Measurements from ENCODE around the gene VEPH1. TPM values are rescaled to one million over a fixed set of nuclear protein-coding genes. Genes with fewer than 3 reads are reported as not detected.

Gene VEPH1
- total RNA-seq, 1 experiment from 2014 or later = 7.7 TPM

- no peak overlapping the region for H4K5ac ChIP-seq (ENCODE audit: insufficient read length, low read depth, low read length)
- H2BK120ac ChIP-seq (ENCODE audit: low read depth, low read length, poor library complexity, severe bottlenecking) = no peak overlapping the region
- Mint-ChIP-seq H3K4me1 (peaks cover 4 to 6% of the 10 kb centered on the region in 2 experiments; a peak in 2 of 4 replicates), H3K36me3 (ENCODE audit: insufficient read depth in 1 of 3, low read depth in 3 of 3) (peaks cover 15 to 23% (median 17%) of the 10 kb centered on the region in 3 experiments), H3K9me3 (peaks cover 14 to 18% of the 10 kb centered on the region in 2 experiments), H3K27me3 (ENCODE audit: low read depth) (no peaks in the 10 kb centered on the region), H3K27ac (no peak overlapping the region), H3K4me3 (no peak overlapping the region)
- no peak overlapping the region for H2BK15ac ChIP-seq (ENCODE audit: low read depth, low read length)
- H3K9me3 ChIP-seq (ENCODE audit: control insufficient read depth, low read depth, low read length) = no peaks in the 10 kb centered on the region
- no peak overlapping the region for H2BK20ac ChIP-seq (ENCODE audit: low read depth, low read length, poor library complexity, severe bottlenecking)
- H3K18ac ChIP-seq (ENCODE audit: insufficient read length, low read depth, low read length) = no peak overlapping the region
- no peaks in the 10 kb centered on the region for H3K79me2 ChIP-seq (ENCODE audit: insufficient read depth, low read length)
- no peak for DNase-seq
- no peak overlapping the region for H3K4ac ChIP-seq (ENCODE audit: low read depth, low read length)
- no peak overlapping the region for H2AK5ac ChIP-seq (ENCODE audit: insufficient read length, low read length)
- no peak overlapping the region for H3K23ac ChIP-seq (ENCODE audit: insufficient read length, low read depth, low read length)
- no peak overlapping the region for H3K4me2 ChIP-seq (ENCODE audit: insufficient read depth, insufficient read length, low read length)
- no peak overlapping the region for H3K9ac ChIP-seq (ENCODE audit: extremely low read depth, insufficient read length, low read length)
- no peak overlapping the region for H4K91ac ChIP-seq (ENCODE audit: insufficient read length, low read depth, low read length)
- H2AFZ ChIP-seq (ENCODE audit: low read length) = no peak overlapping the region
- WGBS (ENCODE audit: extremely low coverage, insufficient read length, low lambda C conversion rate) = no CpG with 5 or more reads among the region's 1 CpG
- no peaks in the 10 kb centered on the region for H3K27me3 ChIP-seq (ENCODE audit: insufficient read depth, low read length)
- no peak overlapping the region for H3K14ac ChIP-seq (ENCODE audit: insufficient read depth, low read length)
- H3T11ph ChIP-seq (ENCODE audit: low read length) = no peak overlapping the region
- no peak overlapping the region for H4K8ac ChIP-seq (replicated peaks; ENCODE audit: insufficient read length, low read depth, low read length)
- TF ChIP-seq, protein P1, sequence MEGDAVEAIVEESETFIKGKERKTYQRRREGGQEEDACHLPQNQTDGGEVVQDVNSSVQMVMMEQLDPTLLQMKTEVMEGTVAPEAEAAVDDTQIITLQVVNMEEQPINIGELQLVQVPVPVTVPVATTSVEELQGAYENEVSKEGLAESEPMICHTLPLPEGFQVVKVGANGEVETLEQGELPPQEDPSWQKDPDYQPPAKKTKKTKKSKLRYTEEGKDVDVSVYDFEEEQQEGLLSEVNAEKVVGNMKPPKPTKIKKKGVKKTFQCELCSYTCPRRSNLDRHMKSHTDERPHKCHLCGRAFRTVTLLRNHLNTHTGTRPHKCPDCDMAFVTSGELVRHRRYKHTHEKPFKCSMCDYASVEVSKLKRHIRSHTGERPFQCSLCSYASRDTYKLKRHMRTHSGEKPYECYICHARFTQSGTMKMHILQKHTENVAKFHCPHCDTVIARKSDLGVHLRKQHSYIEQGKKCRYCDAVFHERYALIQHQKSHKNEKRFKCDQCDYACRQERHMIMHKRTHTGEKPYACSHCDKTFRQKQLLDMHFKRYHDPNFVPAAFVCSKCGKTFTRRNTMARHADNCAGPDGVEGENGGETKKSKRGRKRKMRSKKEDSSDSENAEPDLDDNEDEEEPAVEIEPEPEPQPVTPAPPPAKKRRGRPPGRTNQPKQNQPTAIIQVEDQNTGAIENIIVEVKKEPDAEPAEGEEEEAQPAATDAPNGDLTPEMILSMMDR (conservative IDR thresholded peaks at IDR 0.05) = no peak
- H3K79me1 ChIP-seq (ENCODE audit: insufficient read depth, low read depth, low read length, poor library complexity, severe bottlenecking) = no peaks in the 10 kb centered on the region
- no peaks in the 10 kb centered on the region for H4K20me1 ChIP-seq (ENCODE audit: control insufficient read depth, insufficient read depth, insufficient read length)
- H3K27ac ChIP-seq (ENCODE audit: insufficient read length, low read depth, low read length) = no peak overlapping the region
- H2BK5ac ChIP-seq (ENCODE audit: insufficient read length, low read length) = no peak overlapping the region
- H3K4me1 ChIP-seq (ENCODE audit: insufficient read depth, low read length) = no peaks in the 10 kb centered on the region
- H2BK12ac ChIP-seq (ENCODE audit: insufficient read length, low read depth, low read length) = no peak overlapping the region
- H3K23me2 ChIP-seq (ENCODE audit: insufficient read length, low read depth, low read length, poor library complexity, severe bottlenecking) = no peaks in the 10 kb centered on the region
- no peak overlapping the region for H3K56ac ChIP-seq (ENCODE audit: insufficient read length, low read depth, low read length)
These were observed 74.4 kb downstream of the VEPH1 start for GRCh38 chr3:157428853-157429252.
